Measurements from ENCODE around the gene LUZP1. TPM values are rescaled to one million over a fixed set of nuclear protein-coding genes. Genes with fewer than 3 reads are reported as not detected.
A peak's percentile ranks its signal among the peaks of the same experiment; 100 is the strongest.

LUZP1 gene
- total and polyA plus RNA-seq, 4 donors = 5.9 to 42.1 (median 23.7) TPM

- no peaks in the 10 kb centered on the region for H3K36me3 ChIP-seq (ENCODE audit: control insufficient read depth in 1 of 2, insufficient read depth in 2 of 2, low read length in 1 of 2)
- intact Hi-C loops (cut with DNase I) = no loop called here
- ATAC-seq (ENCODE audit: low FRiP score) (no peak), DNase-seq (no peak)
- no peaks in the 10 kb centered on the region for H3K4me1 ChIP-seq (ENCODE audit: control insufficient read depth in 1 of 2, insufficient read depth in 2 of 2, low read length in 2 of 2)
- no peaks in the 10 kb centered on the region for H3K9me3 ChIP-seq (ENCODE audit: control insufficient read depth, low read length)
- no peak overlapping the region for H3K4me3 ChIP-seq (ENCODE audit: low read length in 2 of 2)
- no peaks in the 10 kb centered on the region for H3K27me3 ChIP-seq (ENCODE audit: control insufficient read depth in 1 of 2, insufficient read depth in 2 of 2, low read length in 1 of 2)
- no peak overlapping the region for H3K27ac ChIP-seq (ENCODE audit: low read depth in 1 of 2, low read length in 2 of 2)
Measured at GRCh38 chr1:23129846-23130245, 38.8 kb downstream of the LUZP1 start.

GRCh38 chr1:23126801-23127200, 41.9 kb downstream of the LUZP1 start:
- intact Hi-C loops (cut with DNase I) = no loop called here
- H3K36me3 ChIP-seq (ENCODE audit: control insufficient read depth in 1 of 2, insufficient read depth in 2 of 2, low read length in 1 of 2) = no peaks in the 10 kb centered on the region
- H3K27ac ChIP-seq (ENCODE audit: low read depth in 1 of 2, low read length in 2 of 2) = no peak overlapping the region
- WGBS, 2 donors = 15 to 29% methylated on average over 3 of the region's 3 CpGs
- H3K4me1 ChIP-seq (ENCODE audit: control insufficient read depth in 1 of 2, insufficient read depth in 2 of 2, low read length in 2 of 2) = peaks cover 2 to 4% of the 10 kb centered on the region in 2 donors
- H3K9me3 ChIP-seq (ENCODE audit: control insufficient read depth, low read length) = no peaks in the 10 kb centered on the region
- H3K27me3 ChIP-seq (ENCODE audit: control insufficient read depth in 1 of 2, insufficient read depth in 2 of 2, low read length in 1 of 2) = no peaks in the 10 kb centered on the region
- H3K4me3 ChIP-seq (ENCODE audit: low read length in 2 of 2) = no peak overlapping the region
- ATAC-seq (ENCODE audit: low FRiP score) (no peak), DNase-seq (no peak)

- DNase-seq (no peak), ATAC-seq (ENCODE audit: low FRiP score) (no peak)
- no peak overlapping the region for H3K27ac ChIP-seq (ENCODE audit: low read depth in 1 of 2, low read length in 2 of 2)
- H3K9me3 ChIP-seq (ENCODE audit: control insufficient read depth, low read length) = no peaks in the 10 kb centered on the region
- peaks cover 2 to 4% of the 10 kb centered on the region in 2 donors for H3K4me1 ChIP-seq (ENCODE audit: control insufficient read depth in 1 of 2, insufficient read depth in 2 of 2, low read length in 2 of 2)
- WGBS, 2 donors = 42 to 46% methylated on average over 1 of the region's 1 CpG
- H3K27me3 ChIP-seq (ENCODE audit: control insufficient read depth in 1 of 2, insufficient read depth in 2 of 2, low read length in 1 of 2) = no peaks in the 10 kb centered on the region
- no peaks in the 10 kb centered on the region for H3K36me3 ChIP-seq (ENCODE audit: control insufficient read depth in 1 of 2, insufficient read depth in 2 of 2, low read length in 1 of 2)
- H3K4me3 ChIP-seq (ENCODE audit: low read length in 2 of 2) = no peak overlapping the region
- intact Hi-C loops (cut with DNase I) = no loop called here
Measured at GRCh38 chr1:23126200-23126599, 42.5 kb downstream of the LUZP1 start.

GRCh38 chr1:23125489-23125888, 43.2 kb downstream of the LUZP1 start:
- Histone ChIP-seq H3K36me3 (ENCODE audit: control insufficient read depth in 1 of 2, insufficient read depth in 2 of 2, low read length in 1 of 2) (no peaks in the 10 kb centered on the region), H3K9me3 (ENCODE audit: control insufficient read depth, low read length) (no peaks in the 10 kb centered on the region), H3K27ac (ENCODE audit: low read depth in 1 of 2, low read length in 2 of 2) (no peak overlapping the region), H3K4me3 (ENCODE audit: low read length in 2 of 2) (no peak overlapping the region), H3K27me3 (ENCODE audit: control insufficient read depth in 1 of 2, insufficient read depth in 2 of 2, low read length in 1 of 2) (no peaks in the 10 kb centered on the region), H3K4me1 (ENCODE audit: control insufficient read depth in 1 of 2, insufficient read depth in 2 of 2, low read length in 2 of 2) (peaks cover 2 to 4% of the 10 kb centered on the region in 2 donors)
- intact Hi-C loops (cut with DNase I) = no loop called here
- no peak for ATAC-seq (ENCODE audit: low FRiP score)
- DNase-seq = no peak
- WGBS, 2 donors = 89 to 92% methylated on average over 4 of the region's 4 CpGs

- no peaks in the 10 kb centered on the region for H3K27me3 ChIP-seq (ENCODE audit: control insufficient read depth in 1 of 2, insufficient read depth in 2 of 2, low read length in 1 of 2)
- H3K4me3 ChIP-seq (ENCODE audit: low read length in 2 of 2) = no peak overlapping the region
- peak overlapping the region in 1 of 2 donors; percentile 44 for H3K27ac ChIP-seq (ENCODE audit: low read depth in 1 of 2, low read length in 2 of 2)
- H3K9me3 ChIP-seq (ENCODE audit: control insufficient read depth, low read length) = no peaks in the 10 kb centered on the region
- intact Hi-C loops (cut with DNase I) = no loop called here
- H3K36me3 ChIP-seq (ENCODE audit: control insufficient read depth in 1 of 2, insufficient read depth in 2 of 2, low read length in 1 of 2) = no peaks in the 10 kb centered on the region
- peaks cover 2 to 4% of the 10 kb centered on the region in 2 donors for H3K4me1 ChIP-seq (ENCODE audit: control insufficient read depth in 1 of 2, insufficient read depth in 2 of 2, low read length in 2 of 2)
- DNase-seq = no peak
- 57 to 60% methylated on average over 4 of the region's 4 CpGs for WGBS, 2 donors
- ATAC-seq (ENCODE audit: low FRiP score) = no peak
Measured at GRCh38 chr1:23124259-23125026, 44.2 kb downstream of the LUZP1 start.

- Histone ChIP-seq H3K4me1 (ENCODE audit: control insufficient read depth in 1 of 2, insufficient read depth in 2 of 2, low read length in 2 of 2) (peaks cover 2 to 4% of the 10 kb centered on the region in 2 donors), H3K27ac (ENCODE audit: low read depth in 1 of 2, low read length in 2 of 2) (no peak overlapping the region)
Measured at GRCh38 chr1:23123528-23123927, 45.1 kb downstream of the LUZP1 start.

GRCh38 chr1:23122796-23123195, 45.9 kb downstream of the LUZP1 start:
- Histone ChIP-seq H3K36me3 (ENCODE audit: control insufficient read depth in 1 of 2, insufficient read depth in 2 of 2, low read length in 1 of 2) (no peaks in the 10 kb centered on the region), H3K27me3 (ENCODE audit: control insufficient read depth in 1 of 2, insufficient read depth in 2 of 2, low read length in 1 of 2) (no peaks in the 10 kb centered on the region), H3K4me1 (ENCODE audit: control insufficient read depth in 1 of 2, insufficient read depth in 2 of 2, low read length in 2 of 2) (peaks cover 2 to 4% of the 10 kb centered on the region in 2 donors), H3K27ac (ENCODE audit: low read depth in 1 of 2, low read length in 2 of 2) (peak overlapping the region; percentile 22 to 35), H3K4me3 (ENCODE audit: low read length in 2 of 2) (no peak overlapping the region), H3K9me3 (ENCODE audit: control insufficient read depth, low read length) (no peaks in the 10 kb centered on the region)
- DNase-seq (no peak), ATAC-seq (ENCODE audit: low FRiP score) (no peak)
- intact Hi-C loops (cut with DNase I) = loop anchor here in 1 of 2 donors (2.0 kb wide), 1 partner anchor 44 kb away; no protein-coding TSS in a partner anchor
- 30 to 32% methylated on average over 4 of the region's 4 CpGs for WGBS, 2 donors

More at GRCh38 chr1:23123528-23123927, 45.1 kb downstream of the LUZP1 start:
- no peaks in the 10 kb centered on the region for H3K36me3 ChIP-seq (ENCODE audit: control insufficient read depth in 1 of 2, insufficient read depth in 2 of 2, low read length in 1 of 2)
- no peak overlapping the region for H3K4me3 ChIP-seq (ENCODE audit: low read length in 2 of 2)
- H3K27me3 ChIP-seq (ENCODE audit: control insufficient read depth in 1 of 2, insufficient read depth in 2 of 2, low read length in 1 of 2) = no peaks in the 10 kb centered on the region
- ATAC-seq (ENCODE audit: low FRiP score) = no peak
- intact Hi-C loops (cut with DNase I) = loop anchor here in 1 of 2 donors (2.0 kb wide), 1 partner anchor 43 kb away; no protein-coding TSS in a partner anchor
- H3K9me3 ChIP-seq (ENCODE audit: control insufficient read depth, low read length) = no peaks in the 10 kb centered on the region
- no peak for DNase-seq

GRCh38 chr1:23122023-23122748, 46.5 kb downstream of the LUZP1 start:
- intact Hi-C loops (cut with DNase I) = loop anchor here in 1 of 2 donors (2.0 kb wide), 1 partner anchor 45 kb away; no protein-coding TSS in a partner anchor
- 2% methylated on average over 4 of the region's 4 CpGs for WGBS, 2 donors
- peaks cover 2 to 4% of the 10 kb centered on the region in 2 donors for H3K4me1 ChIP-seq (ENCODE audit: control insufficient read depth in 1 of 2, insufficient read depth in 2 of 2, low read length in 2 of 2)
- H3K27me3 ChIP-seq (ENCODE audit: control insufficient read depth in 1 of 2, insufficient read depth in 2 of 2, low read length in 1 of 2) = no peaks in the 10 kb centered on the region
- ATAC-seq (ENCODE audit: low FRiP score) (peak; percentile 67), DNase-seq (peak in 1 of 2 donors; percentile 72)
- H3K36me3 ChIP-seq (ENCODE audit: control insufficient read depth in 1 of 2, insufficient read depth in 2 of 2, low read length in 1 of 2) = no peaks in the 10 kb centered on the region
- H3K9me3 ChIP-seq (ENCODE audit: control insufficient read depth, low read length) = no peaks in the 10 kb centered on the region
- peak overlapping the region in 1 of 2 donors; percentile 28 for H3K27ac ChIP-seq (ENCODE audit: low read depth in 1 of 2, low read length in 2 of 2)
- peak overlapping the region in 1 of 2 donors; percentile 26 for H3K4me3 ChIP-seq (ENCODE audit: low read length in 2 of 2)
